IPS-15b (cell line): Measurements from ENCODE around the gene SCAF8.
"Not testable (repeated sequence)": the region's sequence is repeated elsewhere in the genome, so short reads cannot be mapped to it uniquely, and the experiment has no call there.

Experiments used
- H3K27me3 ChIP-seq: one replicate; pipeline ENCODE4 v1.6.1; 2013; ENCODE audit warnings: low read length; ENCODE audit not compliant: control insufficient read depth, insufficient read depth
- H3K36me3 ChIP-seq: one replicate; pipeline ENCODE4 v1.6.1; 2013; ENCODE audit warnings: low read length; ENCODE audit not compliant: control insufficient read depth, insufficient read depth
- H3K4me1 ChIP-seq: one replicate; pipeline ENCODE4 v1.6.1; 2013; ENCODE audit warnings: mild to moderate bottlenecking, low read length; ENCODE audit not compliant: control insufficient read depth, insufficient read depth
- H3K4me3 ChIP-seq: one replicate; pipeline ENCODE4 v1.5.1; 2013; ENCODE audit warnings: low read depth, low read length
- H3K9ac ChIP-seq: one replicate; pipeline ENCODE4 v1.6.1; 2013; ENCODE audit warnings: low read depth, mild to moderate bottlenecking, low read length
- H3K9me3 ChIP-seq: one replicate; pipeline ENCODE4 v1.6.1; 2013; ENCODE audit warnings: mild to moderate bottlenecking, low read length; ENCODE audit not compliant: control insufficient read depth, insufficient read depth

The SCAF8 gene

DNA sequence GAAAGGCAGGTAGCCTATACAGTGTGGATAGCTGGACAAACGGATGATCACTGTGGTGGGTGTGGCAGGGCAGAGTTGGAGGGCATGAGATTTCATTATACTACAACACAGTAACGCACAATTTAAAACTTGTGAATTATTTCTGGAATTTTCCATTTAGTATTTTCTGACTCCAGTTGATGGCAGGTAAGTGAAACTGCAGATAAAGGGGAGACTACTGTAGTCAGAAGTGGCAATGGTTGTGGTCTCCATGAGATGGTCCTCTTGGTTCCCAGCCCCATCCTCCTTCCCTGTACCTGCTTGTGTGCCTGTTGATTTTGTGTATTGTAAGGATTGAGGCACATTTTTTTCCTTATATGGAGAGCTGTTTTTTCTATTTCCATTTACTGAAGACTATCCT, 22.5 kb upstream of the SCAF8 start:
- Histone ChIP-seq H3K4me3 (no peak overlapping the region), H3K36me3 (no peaks in the 10 kb centered on the region), H3K4me1 (no peaks in the 10 kb centered on the region), H3K9me3 (no peaks in the 10 kb centered on the region), H3K9ac (no peak overlapping the region), H3K27me3 (no peaks in the 10 kb centered on the region)

DNA sequence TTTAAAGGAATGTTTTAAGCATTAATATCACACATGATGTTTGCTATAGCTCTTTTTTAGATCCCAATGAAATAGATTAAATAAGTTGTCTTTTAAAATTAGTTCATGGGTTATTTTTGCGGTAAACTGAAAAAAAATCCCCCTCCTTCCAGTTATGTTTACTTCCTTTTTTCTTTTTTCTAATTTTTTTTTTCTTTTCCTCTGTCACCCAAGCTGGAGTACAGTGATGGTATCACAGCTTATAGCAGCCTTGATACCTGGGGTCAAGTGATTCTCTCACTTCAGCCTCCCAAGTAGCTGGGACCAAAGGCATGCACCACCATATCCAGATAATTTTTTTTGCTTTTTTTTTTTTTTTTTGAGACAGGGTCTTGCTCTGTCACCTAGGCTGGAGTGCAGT, 17.8 kb upstream of the SCAF8 start:
- Histone ChIP-seq H3K36me3 (no peaks in the 10 kb centered on the region), H3K9ac (no peak overlapping the region), H3K27me3 (no peaks in the 10 kb centered on the region), H3K4me3 (no peak overlapping the region), H3K4me1 (no peaks in the 10 kb centered on the region), H3K9me3 (no peaks in the 10 kb centered on the region)

DNA sequence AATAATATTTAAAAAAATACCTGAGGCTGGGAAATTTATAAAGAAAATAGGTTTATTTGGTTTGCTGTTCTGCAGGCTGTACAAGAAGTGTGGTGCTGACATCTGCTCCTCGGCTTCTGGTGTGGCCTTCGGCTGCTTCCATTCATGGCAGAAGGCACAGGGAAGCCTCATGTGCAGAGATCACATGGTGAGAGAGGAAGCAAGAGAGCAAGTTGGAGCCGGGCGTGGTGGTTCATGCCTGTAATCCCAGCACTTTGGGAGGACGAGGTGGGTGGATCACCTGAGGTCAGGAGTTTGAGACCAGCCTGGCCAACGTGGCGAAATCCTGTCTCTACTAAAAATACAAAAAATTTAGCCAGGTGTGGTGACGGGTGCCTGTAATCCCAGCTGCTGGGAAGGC, 16.9 kb upstream of the SCAF8 start:
- not testable (repeated sequence) for H3K4me1 ChIP-seq, H3K4me3 ChIP-seq, H3K27me3 ChIP-seq, H3K9me3 ChIP-seq, H3K9ac ChIP-seq, H3K36me3 ChIP-seq

DNA sequence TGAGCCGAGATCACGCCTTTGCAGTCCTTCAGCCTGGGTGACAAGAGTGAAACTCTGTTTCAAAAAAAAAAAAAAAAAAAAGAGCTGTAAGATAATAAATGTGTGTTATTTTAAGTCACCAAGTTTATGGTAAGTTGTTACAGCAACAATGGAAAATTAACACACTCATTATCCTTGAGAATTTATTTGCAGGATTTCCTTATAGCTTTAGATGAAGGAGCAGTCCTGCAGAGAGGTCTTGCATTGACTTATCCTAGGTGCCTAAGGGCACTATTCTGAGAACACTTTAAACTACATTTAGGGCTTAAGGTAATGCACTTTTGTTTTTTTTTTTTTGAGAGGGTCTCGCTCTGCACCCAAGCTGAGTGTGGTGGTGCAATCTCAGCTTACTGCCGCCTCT, 13.8 kb upstream of the SCAF8 start:
- Histone ChIP-seq H3K9ac (no peak overlapping the region), H3K27me3 (no peaks in the 10 kb centered on the region), H3K4me3 (no peak overlapping the region), H3K9me3 (no peaks in the 10 kb centered on the region), H3K36me3 (no peaks in the 10 kb centered on the region), H3K4me1 (no peaks in the 10 kb centered on the region)

DNA sequence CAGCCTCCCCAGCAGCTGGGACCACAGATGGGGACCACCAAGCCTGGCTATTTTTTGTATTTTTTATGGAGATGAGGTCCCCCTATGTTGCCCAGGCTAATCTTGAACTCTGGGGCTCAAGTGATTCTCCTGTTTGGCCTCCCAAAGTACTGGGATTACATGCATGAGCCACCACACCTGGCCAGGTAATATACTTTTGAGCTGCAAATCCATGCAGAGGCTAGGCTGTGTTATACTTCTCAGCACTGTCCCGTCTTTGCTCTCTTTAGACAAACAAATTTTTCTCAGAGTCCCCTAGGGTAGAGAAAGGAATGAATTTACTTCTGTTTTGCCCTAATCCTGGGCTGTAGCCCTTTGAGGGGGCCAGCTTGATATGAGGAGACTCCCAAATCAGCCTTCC, 13.4 kb upstream of the SCAF8 start:
- no peaks in the 10 kb centered on the region for H3K9me3 ChIP-seq
- no peak overlapping the region for H3K4me3 ChIP-seq
- H3K36me3 ChIP-seq, result no peaks in the 10 kb centered on the region
- no peaks in the 10 kb centered on the region for H3K27me3 ChIP-seq
- H3K9ac ChIP-seq, result no peak overlapping the region
- H3K4me1 ChIP-seq, result no peaks in the 10 kb centered on the region

DNA sequence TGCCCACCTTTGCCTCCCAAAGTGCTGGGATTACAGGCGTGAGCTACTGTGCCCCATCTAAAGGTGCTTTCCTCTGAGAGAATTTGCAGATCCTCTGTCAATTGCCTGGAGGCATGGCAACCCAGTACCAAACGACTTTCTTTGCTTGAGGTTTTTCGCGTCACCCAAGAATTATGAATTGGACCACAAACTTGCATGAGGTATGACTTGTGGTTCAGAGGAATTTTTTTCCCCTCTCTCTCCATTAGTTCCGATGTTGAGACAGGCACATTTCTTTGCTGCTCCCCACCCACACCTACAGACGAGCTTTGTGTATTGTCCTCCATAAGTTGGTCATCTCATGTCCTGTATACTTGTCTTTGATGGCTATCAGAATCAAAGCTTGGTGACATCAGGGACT, 11.8 kb upstream of the SCAF8 start:
- Histone ChIP-seq H3K4me1 (no peaks in the 10 kb centered on the region), H3K27me3 (no peaks in the 10 kb centered on the region), H3K36me3 (no peaks in the 10 kb centered on the region), H3K9me3 (no peaks in the 10 kb centered on the region), H3K9ac (no peak overlapping the region), H3K4me3 (no peak overlapping the region)

DNA sequence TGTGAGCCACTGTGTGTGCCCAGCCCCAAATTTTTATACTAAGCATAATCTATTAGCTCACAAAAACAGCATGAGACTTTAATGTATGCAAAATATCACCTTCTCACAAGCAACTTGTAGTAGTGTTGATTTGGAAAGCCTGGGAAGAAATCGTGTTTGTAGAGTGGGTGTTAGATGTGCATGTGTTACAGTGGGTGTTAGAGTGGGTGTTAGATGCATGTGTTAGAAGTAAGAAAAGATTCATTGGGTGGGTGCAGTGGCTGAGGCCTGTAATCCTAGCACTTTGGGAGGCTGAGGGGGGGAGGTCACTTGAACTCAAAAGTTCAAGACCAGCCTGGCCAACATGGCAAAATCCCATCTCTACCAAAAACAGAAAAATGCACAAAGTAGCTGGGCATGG, 6.3 kb upstream of the SCAF8 start:
- Histone ChIP-seq H3K9ac (no peak overlapping the region), H3K27me3 (no peaks in the 10 kb centered on the region), H3K9me3 (no peaks in the 10 kb centered on the region), H3K4me3 (no peak overlapping the region), H3K4me1 (no peaks in the 10 kb centered on the region), H3K36me3 (no peaks in the 10 kb centered on the region)

DNA sequence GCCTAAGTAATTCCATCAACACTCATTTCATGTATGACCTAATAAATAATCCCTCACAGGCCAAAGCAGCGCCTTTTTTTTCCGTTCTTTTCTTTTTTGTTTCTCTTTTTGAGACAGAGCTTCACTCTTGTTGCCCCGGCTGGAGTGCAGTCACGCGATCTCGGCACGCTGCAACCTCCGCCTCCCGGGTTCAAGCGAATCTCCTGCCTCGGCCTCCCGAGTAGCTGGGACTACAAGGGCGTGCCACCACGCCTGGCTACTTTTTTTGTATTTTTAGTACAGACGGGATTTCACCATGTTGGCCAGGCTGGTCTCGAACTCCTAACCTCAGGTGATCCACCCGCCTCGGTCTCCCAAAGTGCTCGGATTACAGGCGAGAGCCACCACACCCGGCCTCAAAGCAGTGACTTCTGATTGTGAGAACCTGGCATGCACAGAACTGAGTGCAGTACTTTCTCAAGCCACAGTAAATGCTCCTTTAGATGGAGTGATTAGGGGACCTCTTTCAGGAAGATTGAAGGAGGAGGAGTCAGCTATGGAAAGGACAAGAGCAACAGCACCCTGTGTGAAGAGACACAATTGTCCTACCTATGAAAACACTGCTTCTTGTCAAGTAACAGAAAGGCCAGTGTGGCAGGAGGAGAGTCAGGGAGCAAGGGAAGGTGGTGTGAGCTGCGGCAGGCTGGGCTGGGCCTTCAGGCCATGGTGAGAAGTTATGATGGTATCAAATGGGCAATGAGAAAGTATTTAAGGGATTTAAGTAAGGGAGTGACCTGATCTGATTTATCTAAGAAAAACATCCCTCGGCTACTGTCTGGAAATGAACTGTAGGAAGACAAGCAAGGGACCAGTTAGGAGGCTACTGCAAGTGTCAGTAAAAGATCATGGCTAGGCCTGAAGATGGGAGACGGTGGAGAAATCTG, 1.7 kb upstream of the SCAF8 start:
- Histone ChIP-seq H3K9me3 (no peaks in the 10 kb centered on the region), H3K9ac (no peak overlapping the region), H3K27me3 (no peaks in the 10 kb centered on the region), H3K36me3 (no peaks in the 10 kb centered on the region), H3K4me1 (peaks cover 9% of the 10 kb centered on the region), H3K4me3 (no peak overlapping the region)

DNA sequence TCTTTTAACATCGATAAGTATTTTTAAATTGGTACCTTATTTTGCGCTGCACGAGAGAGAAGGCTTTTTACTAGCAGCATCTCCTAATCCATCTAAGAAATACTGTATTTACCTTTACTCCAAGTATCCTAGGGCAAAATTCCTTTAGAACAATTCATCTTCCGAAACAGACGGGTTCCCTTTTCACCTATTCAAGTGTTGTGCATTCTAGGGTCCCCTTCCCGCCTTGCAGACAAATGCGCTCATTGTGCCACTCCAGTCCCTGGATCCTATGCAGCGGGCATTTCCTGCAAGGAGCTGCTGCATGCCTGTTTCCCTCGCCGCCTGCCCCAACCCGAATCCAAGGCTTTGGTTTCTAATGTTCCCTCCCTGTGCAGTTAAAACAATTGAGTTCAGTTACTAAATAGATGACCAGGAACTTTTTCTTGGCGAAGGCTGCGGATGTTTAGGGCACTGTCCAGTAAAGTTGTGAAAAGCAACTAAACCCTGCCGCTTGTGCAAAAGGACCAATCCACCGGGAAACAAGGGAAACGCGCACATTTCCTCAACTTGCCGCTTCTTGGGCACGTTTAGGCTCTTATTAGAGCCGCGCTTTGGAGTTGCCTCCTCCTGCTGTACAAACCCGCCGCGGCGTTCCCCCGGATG, 556 bp upstream of the SCAF8 start:
- Histone ChIP-seq H3K27me3 (no peaks in the 10 kb centered on the region), H3K9ac (peak overlapping the region; percentile 98)

DNA sequence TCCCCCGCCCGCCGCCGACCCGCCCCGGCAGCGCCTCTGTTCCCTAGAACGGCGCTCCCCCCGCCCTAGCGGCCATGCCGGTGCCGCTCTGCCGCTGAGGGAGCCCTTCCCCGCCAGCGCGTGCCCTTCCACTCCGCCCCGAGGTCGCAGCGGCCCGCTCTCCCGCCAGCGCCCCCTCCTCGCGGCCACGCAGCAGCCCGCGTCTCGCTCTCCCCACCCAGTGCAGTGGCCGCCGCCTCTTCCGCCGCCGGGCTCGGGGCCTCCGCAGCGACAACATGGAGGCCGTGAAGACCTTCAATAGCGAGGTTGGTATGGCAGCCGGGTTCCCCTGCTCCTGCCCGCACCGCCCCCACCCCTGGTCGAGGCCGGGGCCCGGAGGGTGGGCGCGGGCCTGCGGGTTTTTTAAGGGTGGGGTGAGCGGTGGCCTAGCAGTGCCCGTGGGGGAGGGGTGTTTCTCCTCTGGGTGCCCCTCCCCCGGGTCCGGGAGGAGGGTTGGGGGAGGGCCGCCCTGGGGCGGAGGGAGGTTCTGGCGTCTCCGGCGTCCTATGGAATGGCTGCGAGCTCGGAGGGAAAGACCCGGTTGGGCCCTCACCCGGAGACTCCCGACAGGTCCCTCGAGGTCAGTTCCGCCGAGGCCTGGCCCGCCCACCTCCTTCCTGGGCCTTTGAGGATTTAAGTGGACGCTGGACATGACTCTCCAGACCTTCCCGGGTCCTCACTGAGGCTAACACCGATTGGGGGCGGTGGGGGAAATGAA, 588 bp downstream of the SCAF8 start:
- no peaks in the 10 kb centered on the region for H3K9me3 ChIP-seq
- H3K27me3 ChIP-seq, result no peaks in the 10 kb centered on the region
- H3K9ac ChIP-seq, result peak overlapping the region; percentile 97
- peak overlapping the region; percentile 53 for H3K4me3 ChIP-seq
- H3K36me3 ChIP-seq, result no peaks in the 10 kb centered on the region
- peaks cover 20% of the 10 kb centered on the region for H3K4me1 ChIP-seq

More for the DNA sequence above, 556 bp upstream of the SCAF8 start:
- no peaks in the 10 kb centered on the region for H3K9me3 ChIP-seq
- no peaks in the 10 kb centered on the region for H3K36me3 ChIP-seq
- peak overlapping the region; percentile 53 for H3K4me3 ChIP-seq
- H3K4me1 ChIP-seq, result peaks cover 13% of the 10 kb centered on the region

DNA sequence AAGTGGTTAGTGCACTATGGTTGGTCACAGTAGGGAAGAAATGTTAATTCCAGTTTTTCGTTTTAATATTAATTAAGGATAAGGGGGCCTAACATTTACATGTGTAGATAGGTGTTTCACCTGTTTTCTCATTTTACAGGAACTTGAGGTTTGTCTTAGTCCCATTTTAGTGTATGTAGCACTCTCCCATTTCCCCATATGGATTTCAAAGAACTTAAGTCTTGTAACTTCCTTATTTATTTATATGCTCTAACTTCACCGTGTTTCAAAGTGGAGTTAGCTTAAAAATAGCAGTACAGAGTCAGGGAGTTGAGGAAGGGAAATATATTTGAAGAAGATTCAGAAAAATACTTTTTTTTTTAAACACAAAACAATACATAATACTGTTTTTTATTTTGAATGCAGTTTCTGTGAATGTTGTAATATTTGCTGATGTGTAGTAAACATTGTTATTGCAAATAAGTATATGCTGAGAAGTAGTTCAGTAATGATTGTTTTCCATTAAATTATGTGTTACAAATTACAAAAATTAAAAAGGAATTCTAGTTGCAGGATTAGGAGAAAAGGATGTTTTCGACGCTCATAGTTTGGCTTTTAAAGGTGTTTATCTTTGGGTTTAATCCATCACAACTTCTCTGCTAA, 3.5 kb downstream of the SCAF8 start:
- Histone ChIP-seq H3K9ac (no peak overlapping the region), H3K4me3 (no peak overlapping the region), H3K9me3 (no peaks in the 10 kb centered on the region), H3K27me3 (no peaks in the 10 kb centered on the region), H3K4me1 (peaks cover 22% of the 10 kb centered on the region), H3K36me3 (no peaks in the 10 kb centered on the region)
